Activated CD4-positive, alpha-beta T cell treated with anti-CD3 and anti-CD28 coated beads for 36 hours (primary cell): ENCODE results near the gene SPRR5. TPM values are rescaled to one million over a fixed set of nuclear protein-coding genes. Genes with fewer than 3 reads are reported as not detected.
A peak's percentile ranks its signal among the peaks of the same experiment; 100 is the strongest.

Experiments used
- ATAC-seq: fragments of 200-7000 bp; cut with Tn5 transposase; one replicate; pipeline ENCODE4 v1.10.0; 2021; ENCODE audit warnings: mild to moderate bottlenecking, moderate library complexity
- CTCF ChIA-PET: fragments of 350-600 bp; sonication (Branson Sonifier 250); formaldehyde crosslinking; loops from one replicate; lab custom pipeline; 2021; ENCODE audit warnings: antibody characterized with exemption; lab: Charles Lee
- POLR2A ChIA-PET: fragments of 350-600 bp; sonication (Branson Sonifier 250); formaldehyde crosslinking; loops from one replicate; lab custom pipeline; 2021; ENCODE audit warnings: antibody characterized with exemption, inconsistent platforms; lab: Charles Lee
- DNase-seq: peaks from one replicate; pipeline ENCODE4 v3.0.0-alpha.2; 2020
- H3K27ac Mint-ChIP-seq: one replicate; pipeline ENCODE4 v1.8.0; 2021; ENCODE audit warnings: mixed read lengths
- H3K27me3 Mint-ChIP-seq: one replicate; pipeline ENCODE4 v1.8.0; 2021; ENCODE audit warnings: mixed read lengths
- H3K36me3 Mint-ChIP-seq: one replicate; pipeline ENCODE4 v1.8.0; 2021; ENCODE audit warnings: low read depth, mixed read lengths
- H3K4me1 Mint-ChIP-seq: one replicate; pipeline ENCODE4 v1.8.0; 2021; ENCODE audit warnings: mixed read lengths
- H3K4me3 Mint-ChIP-seq: one replicate; pipeline ENCODE4 v1.8.0; 2021; ENCODE audit warnings: mild to moderate bottlenecking, moderate library complexity, mixed read lengths
- H3K9me3 Mint-ChIP-seq: one replicate; pipeline ENCODE4 v1.8.0; 2021; ENCODE audit warnings: low read depth, mixed read lengths
- intact Hi-C, 2 experiments: fragments of 100-400 bp; cut with DNase I in 1 of 2; cut with micrococcal nuclease in 1 of 2; formaldehyde crosslinking; loops; one replicate each; pipeline versions ENCODE4 v1.14.2 to v1.15.1; 2022 to 2024; cut with DNase I, micrococcal nuclease
- total RNA-seq, 2 experiments: library from RNA; stranded (reverse); gene quantifications; one replicate each; pipeline ENCODE4 v1.2.3, GENCODE V29; 2021

SPRR5 gene, protein sequence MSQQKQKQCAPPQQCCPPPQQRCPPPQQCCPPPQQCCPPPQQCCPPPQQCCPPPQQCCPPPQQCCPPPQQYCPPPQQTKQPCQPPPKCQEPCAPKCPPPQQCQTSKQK
- total RNA-seq: not detected

DNA sequence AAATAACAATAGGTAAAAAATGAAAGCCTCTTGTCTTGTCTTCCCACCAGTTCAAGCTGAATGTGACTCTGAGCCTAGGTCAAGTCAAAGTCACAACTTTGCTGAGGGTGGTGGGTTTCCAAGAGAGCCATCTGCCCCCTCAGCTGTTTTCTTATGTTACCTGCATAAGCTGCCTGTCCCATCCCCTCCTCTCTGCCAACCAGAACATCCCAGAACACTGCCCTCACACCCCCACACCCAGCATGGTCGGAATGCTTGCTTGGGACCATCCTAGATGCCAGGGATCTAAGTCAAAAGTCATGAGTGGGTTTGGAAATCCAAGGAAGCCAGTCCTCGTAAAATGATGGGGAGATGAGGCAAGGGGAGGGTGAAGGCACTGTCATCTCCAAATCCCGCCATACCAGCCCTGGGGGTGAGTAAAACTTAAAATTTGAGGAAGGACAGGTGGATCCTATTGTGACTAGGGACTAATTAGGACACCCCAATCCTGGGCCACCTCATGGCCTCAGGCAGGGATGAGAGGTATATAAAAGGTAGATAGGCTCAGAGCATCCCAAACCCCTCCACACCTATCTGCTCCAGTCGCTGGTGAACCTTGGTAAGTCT, at the start of gene SPRR5:
Gene SPRR5 (plus strand): TSS at position 556 of the 606 bp plus-strand sequence. CDS start 1,349 bp downstream, outside the sequence.
- no peaks in the 10 kb centered on the region for H3K9me3 Mint-ChIP-seq
- ChIA-PET CTCF (no interaction called here), POLR2A (no interaction called here)
- intact Hi-C loops: no loop called here
- no peak for DNase-seq
- H3K27ac Mint-ChIP-seq: no peak within 1 kb of the TSS
- H3K36me3 Mint-ChIP-seq: no peaks in the 10 kb centered on the region
- H3K4me3 Mint-ChIP-seq: no peak within 1 kb of the TSS
- H3K4me1 Mint-ChIP-seq: no peaks in the 10 kb centered on the region
- H3K27me3 Mint-ChIP-seq: peaks cover 7% of the 10 kb centered on the region
- ATAC-seq: no peak

DNA sequence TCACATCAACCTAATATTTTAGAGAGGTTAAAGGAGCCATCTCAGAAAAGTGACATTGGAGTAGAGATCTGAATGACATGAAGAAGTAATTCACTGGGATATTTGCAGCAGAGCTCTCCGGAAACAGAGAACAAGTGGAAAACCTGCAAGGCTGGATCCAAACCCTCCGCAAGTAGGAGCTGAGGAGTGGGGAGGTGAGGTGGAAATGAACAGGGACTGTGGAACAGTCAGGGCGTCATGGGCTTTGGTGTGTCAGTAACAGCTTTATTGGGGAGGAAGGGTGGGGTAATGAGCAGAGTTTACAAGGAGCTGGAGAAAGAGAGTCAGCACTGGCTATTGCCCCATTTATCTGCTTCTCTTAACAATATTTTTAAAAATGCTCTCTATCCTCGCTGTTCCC, 48.0 kb upstream of the SPRR5 start:
- CTCF ChIA-PET: interaction anchor here (0.8 kb wide), 1 partner anchor 409 kb away, joined by 3 read pairs; no protein-coding TSS in a partner anchor
- no peaks in the 10 kb centered on the region for H3K4me1 Mint-ChIP-seq
- intact Hi-C loops: no loop called here

DNA sequence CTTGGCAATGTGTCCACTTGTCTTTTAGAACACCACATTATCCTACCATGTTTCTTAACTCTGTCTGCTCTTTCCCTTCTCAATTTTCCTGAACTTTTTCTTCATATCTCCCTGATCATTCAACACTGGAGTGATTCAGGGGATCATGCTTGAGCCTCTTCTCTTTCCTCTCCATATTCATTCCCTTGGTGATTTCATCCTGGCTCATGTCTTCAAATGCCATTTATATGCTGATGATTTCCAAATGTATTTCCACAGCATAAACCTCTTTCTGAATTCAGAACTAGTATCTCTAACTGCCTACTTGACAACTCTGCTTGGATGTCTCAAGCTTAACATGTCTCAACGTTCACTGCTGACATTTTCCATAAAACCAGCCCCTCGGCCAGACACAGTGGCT, 47.1 kb upstream of the SPRR5 start:
- Mint-ChIP-seq H3K4me3 (no peak overlapping the region), H3K36me3 (no peaks in the 10 kb centered on the region), H3K27me3 (peaks cover 19% of the 10 kb centered on the region), H3K9me3 (no peaks in the 10 kb centered on the region), H3K27ac (no peak overlapping the region), H3K4me1 (no peaks in the 10 kb centered on the region)
- ChIA-PET CTCF (no interaction called here), POLR2A (no interaction called here)
- ATAC-seq (no peak), DNase-seq (no peak)
- intact Hi-C loops: no loop called here

More for the DNA sequence above, 48.0 kb upstream of the SPRR5 start:
- Mint-ChIP-seq H3K9me3 (no peaks in the 10 kb centered on the region), H3K4me3 (no peak overlapping the region), H3K27me3 (peaks cover 23% of the 10 kb centered on the region), H3K27ac (no peak overlapping the region), H3K36me3 (no peaks in the 10 kb centered on the region)
- ATAC-seq (no peak), DNase-seq (no peak)
- POLR2A ChIA-PET: no interaction called here

DNA sequence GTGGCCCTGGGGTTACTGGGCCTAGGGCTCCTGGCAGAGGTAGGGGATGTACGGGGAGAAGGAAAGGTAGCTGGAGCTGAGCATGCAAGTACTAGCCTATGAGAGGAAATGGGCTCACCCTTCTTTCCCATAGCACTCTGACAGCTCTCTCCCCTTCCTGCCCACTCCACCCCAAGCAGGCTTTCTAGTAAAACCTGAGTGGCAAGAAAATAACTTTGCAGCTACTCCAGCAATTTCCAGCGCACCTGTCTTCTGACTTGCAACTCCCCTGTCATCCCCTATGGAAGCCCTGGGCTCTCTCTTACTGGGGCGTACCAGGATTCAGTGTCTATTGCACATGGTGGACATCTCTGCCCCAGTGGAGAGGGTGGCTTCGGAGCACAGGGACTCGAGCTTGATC, 45.4 kb upstream of the SPRR5 start:
- H3K9me3 Mint-ChIP-seq: no peaks in the 10 kb centered on the region
- H3K4me1 Mint-ChIP-seq: no peaks in the 10 kb centered on the region
- ATAC-seq (no peak), DNase-seq (no peak)
- intact Hi-C loops: no loop called here
- POLR2A ChIA-PET: no interaction called here
- CTCF ChIA-PET: interaction anchor here (1.0 kb wide), 1 partner anchor 18 kb away, joined by 4 read pairs; no protein-coding TSS in a partner anchor
- no peaks in the 10 kb centered on the region for H3K36me3 Mint-ChIP-seq
- no peak overlapping the region for H3K27ac Mint-ChIP-seq
- H3K27me3 Mint-ChIP-seq: peaks cover 28% of the 10 kb centered on the region
- no peak overlapping the region for H3K4me3 Mint-ChIP-seq

DNA sequence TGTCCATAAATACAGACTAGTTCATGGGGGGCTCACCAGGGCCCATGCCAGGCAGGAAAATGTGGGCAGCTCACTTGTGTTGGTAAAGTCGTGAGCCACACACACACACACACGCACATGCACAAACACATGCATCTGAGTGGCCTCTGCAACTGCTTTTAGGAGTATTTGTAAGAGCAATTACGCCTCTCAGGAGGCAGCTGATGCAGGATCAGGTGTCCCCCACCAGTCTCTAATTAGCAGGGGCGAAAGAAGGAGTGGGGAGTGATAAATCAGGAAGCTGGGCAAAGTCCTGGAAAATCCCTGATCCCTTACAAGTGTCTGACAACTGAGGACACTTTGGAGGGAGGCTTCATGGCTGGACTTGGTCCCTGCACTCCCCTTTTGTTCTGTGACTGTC, 44.4 kb upstream of the SPRR5 start:
- Mint-ChIP-seq H3K4me1 (peaks cover under 1% of the 10 kb centered on the region), H3K36me3 (no peaks in the 10 kb centered on the region), H3K9me3 (no peaks in the 10 kb centered on the region), H3K27me3 (peaks cover 32% of the 10 kb centered on the region), H3K4me3 (no peak overlapping the region), H3K27ac (no peak overlapping the region)
- ChIA-PET CTCF (no interaction called here), POLR2A (no interaction called here)
- no peak for DNase-seq
- ATAC-seq: no peak
- intact Hi-C loops: no loop called here

DNA sequence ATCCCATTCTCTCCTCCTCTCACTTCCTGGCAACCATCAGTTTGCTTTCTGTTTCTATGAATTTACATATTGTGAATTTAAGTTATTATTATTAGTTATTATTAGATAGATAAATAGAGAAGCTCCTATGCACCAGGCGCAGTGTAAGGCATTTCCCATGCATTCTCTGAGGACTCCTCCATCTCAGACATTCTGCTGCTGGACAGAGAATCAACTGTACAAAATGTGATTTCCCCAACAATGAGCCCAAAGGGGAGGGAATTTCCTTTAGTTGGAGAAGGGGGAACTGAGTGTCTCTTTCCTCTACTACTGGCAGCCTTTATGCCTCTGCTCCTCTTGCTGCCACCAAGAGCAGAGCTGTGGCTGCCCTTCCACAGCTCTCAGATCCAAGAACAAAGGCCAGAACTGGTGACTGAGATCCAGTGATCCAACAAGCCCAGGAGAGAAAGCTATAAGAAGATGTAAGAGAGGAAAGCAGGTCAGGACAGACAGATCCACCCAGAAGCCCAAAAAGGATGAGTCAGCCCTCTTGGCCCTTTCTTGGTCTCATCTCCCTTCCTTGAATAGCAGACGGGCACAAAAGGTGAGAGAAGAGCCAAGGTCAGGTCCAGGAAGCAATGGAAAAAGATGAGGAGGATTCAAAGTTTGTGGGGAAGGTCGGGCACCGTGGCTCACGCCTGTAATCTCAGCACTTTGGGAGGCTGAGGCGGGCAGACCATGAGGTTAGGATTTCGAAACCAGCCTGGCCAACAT, 42.1 kb upstream of the SPRR5 start:
- ATAC-seq (no peak), DNase-seq (no peak)
- Mint-ChIP-seq H3K36me3 (no peaks in the 10 kb centered on the region), H3K4me3 (no peak overlapping the region), H3K27ac (no peak overlapping the region), H3K4me1 (peaks cover 6% of the 10 kb centered on the region), H3K27me3 (peaks cover 40% of the 10 kb centered on the region), H3K9me3 (no peaks in the 10 kb centered on the region)
- CTCF ChIA-PET: interaction anchor here (0.7 kb wide), 2 partner anchors 27 to 113 kb away, joined by 3 read pairs; partner anchors contain the start of gene SMCP
- intact Hi-C loops: no loop called here
- POLR2A ChIA-PET: no interaction called here

DNA sequence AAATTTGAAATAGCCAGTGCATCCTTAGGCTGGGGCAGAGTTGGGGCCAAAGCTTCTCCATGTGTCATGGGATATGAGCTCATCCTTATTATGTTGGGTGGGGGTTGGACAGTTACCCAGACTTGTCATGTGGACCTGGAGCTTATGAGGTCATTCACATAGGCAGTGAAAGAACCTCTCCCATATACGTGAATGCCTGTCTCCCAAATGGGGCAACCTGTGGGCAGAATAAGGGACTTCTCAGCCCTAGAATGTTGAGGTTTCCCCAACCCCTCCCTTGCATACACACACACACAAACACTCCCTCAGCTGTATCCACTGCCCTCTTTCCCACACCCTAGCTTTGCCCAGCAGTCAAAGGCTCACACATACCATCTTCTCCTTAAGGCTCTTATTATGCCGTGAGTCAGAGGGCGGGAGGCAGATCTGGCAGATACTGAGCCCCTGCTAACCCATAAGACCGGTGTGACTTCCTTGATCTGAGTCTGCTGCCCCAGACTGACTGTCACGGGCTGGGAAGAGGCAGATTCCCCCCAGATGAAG, 40.9 kb upstream of the SPRR5 start:
- intact Hi-C loops: no loop called here
- no peaks in the 10 kb centered on the region for H3K36me3 Mint-ChIP-seq
- CTCF ChIA-PET: no interaction called here

DNA sequence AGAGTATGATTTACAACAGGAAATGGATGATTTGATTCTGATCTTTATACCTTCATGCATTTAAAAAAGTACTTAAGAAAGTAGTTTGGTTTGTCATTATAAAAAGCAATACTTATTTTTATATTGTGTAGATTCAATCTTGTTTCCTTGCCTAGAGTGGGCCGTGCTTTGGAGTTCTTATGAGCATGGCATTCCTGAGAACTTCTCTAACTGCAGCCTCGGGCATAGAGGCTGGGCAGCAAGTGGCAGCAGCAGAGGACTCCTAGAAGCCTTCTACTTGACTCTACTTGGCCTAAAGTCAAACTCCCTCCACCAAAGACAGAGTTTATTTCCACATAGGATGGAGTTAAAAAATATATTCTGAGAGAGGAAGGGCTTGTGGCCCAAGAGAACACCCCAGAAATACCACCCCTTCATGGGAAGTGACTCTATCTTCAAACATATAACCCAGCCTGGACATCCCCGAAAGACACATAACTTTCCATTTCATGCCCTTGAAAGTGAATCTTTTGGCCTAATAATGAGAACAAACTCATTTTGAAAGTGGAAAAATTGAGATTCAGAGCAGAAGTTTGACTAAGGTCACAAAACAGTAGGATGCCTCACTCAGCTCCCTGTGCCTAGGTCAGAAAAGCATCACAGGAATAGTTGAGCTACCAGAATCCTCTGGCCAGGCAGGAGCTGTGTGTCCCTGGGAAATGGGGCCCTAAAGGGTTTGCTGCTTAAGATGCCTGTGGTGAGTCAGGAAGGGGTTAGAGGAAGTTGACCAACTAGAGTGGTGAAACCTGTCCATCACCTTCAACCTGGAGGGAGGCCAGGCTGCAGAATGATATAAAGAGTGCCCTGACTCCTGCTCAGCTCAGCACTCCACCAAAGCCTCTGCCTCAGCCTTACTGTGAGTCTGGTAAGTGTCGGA, 39.1 kb upstream of the SPRR5 start, which contains the start of gene IVL:
Gene IVL (plus strand): TSS at position 861 of the 916 bp plus-strand sequence. CDS start 1,252 bp downstream, outside the sequence.
- H3K4me1 Mint-ChIP-seq: peaks cover 6% of the 10 kb centered on the region
- intact Hi-C loops: no loop called here
- ChIA-PET CTCF (no interaction called here), POLR2A (no interaction called here)
- DNase-seq (no peak), ATAC-seq (peak; percentile 77)
- no peaks in the 10 kb centered on the region for H3K9me3 Mint-ChIP-seq
- H3K27ac Mint-ChIP-seq: no peak within 1 kb of the TSS
- H3K27me3 Mint-ChIP-seq: peaks cover 41% of the 10 kb centered on the region
- no peaks in the 10 kb centered on the region for H3K36me3 Mint-ChIP-seq
- no peak within 1 kb of the TSS for H3K4me3 Mint-ChIP-seq

More for the DNA sequence above, 40.9 kb upstream of the SPRR5 start:
- ATAC-seq: no peak
- no peaks in the 10 kb centered on the region for H3K9me3 Mint-ChIP-seq
- peaks cover 32% of the 10 kb centered on the region for H3K27me3 Mint-ChIP-seq
- no peak overlapping the region for H3K27ac Mint-ChIP-seq
- POLR2A ChIA-PET: no interaction called here
- H3K4me1 Mint-ChIP-seq: peaks cover 6% of the 10 kb centered on the region
- DNase-seq: no peak
- H3K4me3 Mint-ChIP-seq: no peak overlapping the region

DNA sequence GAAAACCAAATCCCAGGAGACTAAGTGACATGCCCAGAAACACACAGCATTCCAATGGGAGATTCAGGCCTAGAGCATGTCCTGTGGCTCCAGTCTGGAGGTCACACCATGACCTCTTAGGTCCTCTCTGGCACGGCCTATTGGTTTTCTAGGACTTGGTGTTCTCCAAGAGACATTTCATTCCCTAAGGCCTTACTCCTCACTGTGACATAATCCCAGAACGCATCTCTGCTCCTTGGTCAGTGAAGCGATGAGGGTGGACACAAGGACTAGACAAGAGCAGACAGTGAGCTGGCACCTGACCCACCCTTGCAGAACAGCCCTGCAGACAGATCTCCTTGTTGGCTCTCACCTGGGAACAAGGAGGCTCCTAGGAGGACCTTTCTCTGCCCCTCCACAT, 37.8 kb upstream of the SPRR5 start:
- H3K36me3 Mint-ChIP-seq: no peaks in the 10 kb centered on the region
- no peak for DNase-seq

DNA sequence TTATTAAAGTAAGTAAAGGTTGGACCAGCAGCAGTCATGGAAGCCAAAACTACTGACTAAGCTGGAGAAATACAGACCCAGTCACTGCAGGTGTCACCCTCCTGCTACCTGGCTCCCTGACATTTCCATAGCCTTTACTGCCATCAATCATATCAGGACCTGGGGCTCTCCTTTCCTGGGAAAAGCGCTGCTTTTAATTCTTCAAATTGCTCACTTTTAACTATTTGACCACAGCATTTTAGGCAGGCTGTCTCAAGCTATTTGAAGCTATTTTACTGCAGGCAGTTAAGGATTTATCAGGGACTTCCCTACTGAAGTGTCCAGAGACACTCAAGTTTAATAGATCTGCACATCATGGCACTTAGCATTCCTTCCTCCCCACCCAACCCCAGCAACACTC, 34.5 kb upstream of the SPRR5 start:
- POLR2A ChIA-PET: no interaction called here
- ATAC-seq (no peak), DNase-seq (no peak)
- no peak overlapping the region for H3K27ac Mint-ChIP-seq
- no peaks in the 10 kb centered on the region for H3K9me3 Mint-ChIP-seq
- intact Hi-C loops: loop anchor here in 1 of 2 experiments (10.0 kb wide), 1 partner anchor 312 kb away; no protein-coding TSS in a partner anchor
- H3K4me1 Mint-ChIP-seq: peaks cover 6% of the 10 kb centered on the region
- H3K4me3 Mint-ChIP-seq: no peak overlapping the region
- peaks cover 36% of the 10 kb centered on the region for H3K27me3 Mint-ChIP-seq
- no peaks in the 10 kb centered on the region for H3K36me3 Mint-ChIP-seq
- CTCF ChIA-PET: interaction anchor here (1.0 kb wide), 1 partner anchor 376 kb away, joined by 3 read pairs; no protein-coding TSS in a partner anchor

More for the DNA sequence above, 37.8 kb upstream of the SPRR5 start:
- CTCF ChIA-PET: no interaction called here
- no peak for ATAC-seq
- Mint-ChIP-seq H3K4me3 (no peak overlapping the region), H3K27ac (no peak overlapping the region), H3K4me1 (peaks cover 6% of the 10 kb centered on the region), H3K27me3 (peaks cover 41% of the 10 kb centered on the region), H3K9me3 (no peaks in the 10 kb centered on the region)
- POLR2A ChIA-PET: no interaction called here
- intact Hi-C loops: no loop called here

DNA sequence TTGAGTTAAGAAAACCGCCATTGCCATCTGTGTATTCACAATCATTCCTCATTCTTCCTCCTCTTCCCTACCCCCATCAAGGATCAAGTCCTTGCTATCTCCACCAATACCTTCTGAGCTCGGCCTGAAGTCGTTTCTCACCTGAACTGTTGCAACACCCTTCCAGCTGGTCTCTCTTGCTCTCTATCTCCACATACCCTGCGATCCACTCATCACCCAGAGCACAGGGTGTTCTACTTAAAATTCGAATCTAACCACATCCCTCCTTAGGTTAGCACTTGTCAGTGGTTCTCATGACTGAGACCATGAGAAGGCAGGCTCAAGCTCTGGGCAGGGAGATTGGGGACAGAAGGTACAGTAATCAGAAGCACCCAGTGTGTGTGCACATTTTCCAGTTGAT, 34.1 kb upstream of the SPRR5 start:
- Mint-ChIP-seq H3K9me3 (no peaks in the 10 kb centered on the region), H3K4me1 (peaks cover 4% of the 10 kb centered on the region), H3K36me3 (no peaks in the 10 kb centered on the region), H3K27ac (no peak overlapping the region), H3K27me3 (peaks cover 35% of the 10 kb centered on the region), H3K4me3 (no peak overlapping the region)
- no peak for ATAC-seq
- no peak for DNase-seq
- intact Hi-C loops: loop anchor here in 1 of 2 experiments (10.0 kb wide), 1 partner anchor 312 kb away; no protein-coding TSS in a partner anchor
- POLR2A ChIA-PET: no interaction called here
- CTCF ChIA-PET: no interaction called here
